22Rv1 (cell line): ENCODE results near the gene RABGAP1.

Experiments
- CTCF ChIP-seq: fragments of 450-650 bp; IDR thresholded peaks from 2 replicates; pipeline ENCODE4 v1.5.1; 2017; ENCODE audit warnings: mild to moderate bottlenecking
- ZFX ChIP-seq: fragments of 450-650 bp; IDR thresholded peaks from 2 replicates; pipeline ENCODE4 v1.6.1; 2017; ENCODE audit warnings: antibody characterized with exemption, borderline replicate concordance

- TF ChIP-seq CTCF (no peak), ZFX (no peak)
These were observed 61.9 kb downstream of the RABGAP1 start for GRCh38 chr9:123002754-123003153.
